ENCODE results near the gene TRIB2. TPM values are rescaled to one million over a fixed set of nuclear protein-coding genes. Genes with fewer than 3 reads are reported as not detected.

TRIB2 gene
- total RNA-seq, 4 donors from 2014 or later, result 23.8 to 83.6 (median 40.1) TPM

DNA sequence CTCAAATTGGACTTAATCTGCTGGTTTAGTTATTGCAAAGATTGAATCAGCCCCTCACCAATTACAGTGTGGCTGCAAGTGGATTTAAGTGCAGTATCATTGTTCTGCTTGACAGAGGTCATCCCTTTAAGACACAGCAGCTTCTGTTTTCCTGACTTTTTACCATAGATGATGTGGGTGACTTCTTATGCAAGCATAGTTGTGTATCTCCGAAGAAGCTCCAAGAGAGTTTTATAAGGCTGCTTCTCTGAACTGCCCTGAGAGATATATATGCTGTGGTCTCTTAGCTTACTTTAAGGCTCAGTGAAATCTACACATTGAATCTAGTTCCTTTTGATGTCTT, 3.5 kb downstream of the TRIB2 start:
- H3K4me1 ChIP-seq, result peaks cover 0 to 3% of the 10 kb centered on the region in 2 donors
- intact Hi-C loops (cut with DNase I; ENCODE audit: low total_unique reads), result no loop called here
- peak overlapping the region; percentile 87 to 96 for H3K27ac ChIP-seq

DNA sequence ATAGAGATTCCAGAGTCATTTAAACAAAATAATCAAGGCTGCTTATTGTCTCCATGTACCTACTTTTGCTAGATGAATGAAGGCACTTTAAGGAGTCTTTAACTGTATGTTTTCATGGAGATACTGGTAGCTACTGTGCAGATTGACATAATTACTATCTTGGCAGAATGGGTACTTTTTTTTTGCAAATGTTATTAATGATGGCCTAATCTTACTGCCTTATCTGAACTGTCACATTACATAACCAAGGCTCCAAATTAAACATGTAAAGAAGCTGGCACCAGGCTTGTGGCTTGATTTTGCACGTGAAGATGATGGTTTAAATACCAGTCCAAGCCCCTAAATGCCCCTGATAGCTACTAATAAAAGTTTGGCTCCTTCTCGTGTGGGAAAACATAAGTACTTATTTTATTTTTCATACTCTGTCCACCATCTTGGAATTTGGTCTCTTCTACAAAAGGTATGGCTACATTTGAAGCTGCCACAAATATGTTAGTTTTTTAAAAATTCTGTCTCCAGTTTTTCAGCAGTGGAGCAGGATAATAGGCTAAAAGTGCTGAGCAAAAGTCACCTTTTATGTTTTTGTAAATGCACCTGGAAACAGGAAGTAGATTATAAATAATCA, 4.1 kb downstream of the TRIB2 start:
- Histone ChIP-seq H3K27me3 (no peaks in the 10 kb centered on the region), H3K27ac (peak overlapping the region; percentile 87 to 96), H3K4me3 (peak overlapping the region; percentile 80 to 96), H3K36me3 (no peaks in the 10 kb centered on the region), H3K4me1 (peaks cover 0 to under 1% of the 10 kb centered on the region in 2 donors), H3K9me3 (no peaks in the 10 kb centered on the region)
- TF ChIP-seq POLR2A (IDR thresholded peaks at IDR 0.05), result no peak
- TF ChIP-seq, protein P1, sequence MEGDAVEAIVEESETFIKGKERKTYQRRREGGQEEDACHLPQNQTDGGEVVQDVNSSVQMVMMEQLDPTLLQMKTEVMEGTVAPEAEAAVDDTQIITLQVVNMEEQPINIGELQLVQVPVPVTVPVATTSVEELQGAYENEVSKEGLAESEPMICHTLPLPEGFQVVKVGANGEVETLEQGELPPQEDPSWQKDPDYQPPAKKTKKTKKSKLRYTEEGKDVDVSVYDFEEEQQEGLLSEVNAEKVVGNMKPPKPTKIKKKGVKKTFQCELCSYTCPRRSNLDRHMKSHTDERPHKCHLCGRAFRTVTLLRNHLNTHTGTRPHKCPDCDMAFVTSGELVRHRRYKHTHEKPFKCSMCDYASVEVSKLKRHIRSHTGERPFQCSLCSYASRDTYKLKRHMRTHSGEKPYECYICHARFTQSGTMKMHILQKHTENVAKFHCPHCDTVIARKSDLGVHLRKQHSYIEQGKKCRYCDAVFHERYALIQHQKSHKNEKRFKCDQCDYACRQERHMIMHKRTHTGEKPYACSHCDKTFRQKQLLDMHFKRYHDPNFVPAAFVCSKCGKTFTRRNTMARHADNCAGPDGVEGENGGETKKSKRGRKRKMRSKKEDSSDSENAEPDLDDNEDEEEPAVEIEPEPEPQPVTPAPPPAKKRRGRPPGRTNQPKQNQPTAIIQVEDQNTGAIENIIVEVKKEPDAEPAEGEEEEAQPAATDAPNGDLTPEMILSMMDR (IDR thresholded peaks at IDR 0.05), result no peak
- intact Hi-C loops (cut with DNase I; ENCODE audit: low total_unique reads), result no loop called here
- DNase-seq, result no peak

More for the DNA sequence above, 3.5 kb downstream of the TRIB2 start:
- no peak for TF ChIP-seq POLR2A (IDR thresholded peaks at IDR 0.05)
- TF ChIP-seq, protein P1 (IDR thresholded peaks at IDR 0.05), result no peak
- Histone ChIP-seq H3K4me3 (peak overlapping the region; percentile 80 to 96), H3K36me3 (no peaks in the 10 kb centered on the region), H3K27me3 (no peaks in the 10 kb centered on the region), H3K9me3 (no peaks in the 10 kb centered on the region)
- DNase-seq, result no peak

DNA sequence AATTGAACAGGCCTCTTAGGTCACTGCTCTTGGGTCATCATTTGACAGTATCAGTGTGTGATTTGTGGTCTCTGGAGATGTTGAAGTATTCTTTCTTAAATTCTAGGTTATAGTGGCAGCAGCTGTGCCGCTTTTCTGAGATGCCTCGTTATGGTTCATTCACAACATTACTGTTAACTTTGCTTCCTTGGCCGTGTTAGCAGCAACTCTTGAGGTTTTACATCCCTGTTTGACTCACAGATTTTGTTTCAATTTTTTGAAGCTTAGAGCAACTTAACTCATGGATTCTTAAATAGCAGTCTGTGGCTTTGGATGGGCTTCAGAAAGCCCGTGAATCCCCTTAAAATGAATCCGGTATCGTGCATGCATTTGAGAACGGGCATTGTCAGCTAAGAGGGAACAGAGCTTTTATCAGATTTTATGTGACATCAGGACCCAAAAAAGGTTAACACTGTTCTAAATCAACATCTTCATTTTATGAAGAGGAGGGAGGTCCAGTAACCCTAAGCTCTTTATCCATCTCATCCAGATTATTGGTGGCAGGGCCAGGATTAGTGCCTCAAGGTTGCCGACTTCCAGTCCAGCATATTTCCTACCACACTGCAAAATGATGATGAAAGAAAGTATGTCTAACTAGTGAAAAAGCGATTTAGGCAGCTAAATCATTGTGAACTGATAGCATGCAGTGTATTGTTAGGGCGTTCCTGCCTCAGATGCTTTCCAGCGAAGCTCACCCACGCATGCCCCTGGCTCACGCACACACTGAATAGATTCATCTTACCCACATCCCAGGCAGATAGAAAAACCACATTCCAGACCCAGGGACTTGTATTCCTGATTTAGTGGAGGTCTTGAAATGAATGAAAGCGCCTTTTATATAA, 5.1 kb downstream of the TRIB2 start:
- TF ChIP-seq, protein P1 (IDR thresholded peaks at IDR 0.05), result no peak
- TF ChIP-seq POLR2A (IDR thresholded peaks at IDR 0.05), result no peak
- intact Hi-C loops (cut with DNase I; ENCODE audit: low total_unique reads), result no loop called here
- no peaks in the 10 kb centered on the region for H3K36me3 ChIP-seq
- peak overlapping the region; percentile 80 to 96 for H3K4me3 ChIP-seq
- no peak for DNase-seq
- H3K4me1 ChIP-seq, result peaks cover 0 to 4% of the 10 kb centered on the region in 2 donors
- H3K9me3 ChIP-seq, result no peaks in the 10 kb centered on the region
- H3K27me3 ChIP-seq, result no peaks in the 10 kb centered on the region
- H3K27ac ChIP-seq, result peak overlapping the region; percentile 43 to 96

DNA sequence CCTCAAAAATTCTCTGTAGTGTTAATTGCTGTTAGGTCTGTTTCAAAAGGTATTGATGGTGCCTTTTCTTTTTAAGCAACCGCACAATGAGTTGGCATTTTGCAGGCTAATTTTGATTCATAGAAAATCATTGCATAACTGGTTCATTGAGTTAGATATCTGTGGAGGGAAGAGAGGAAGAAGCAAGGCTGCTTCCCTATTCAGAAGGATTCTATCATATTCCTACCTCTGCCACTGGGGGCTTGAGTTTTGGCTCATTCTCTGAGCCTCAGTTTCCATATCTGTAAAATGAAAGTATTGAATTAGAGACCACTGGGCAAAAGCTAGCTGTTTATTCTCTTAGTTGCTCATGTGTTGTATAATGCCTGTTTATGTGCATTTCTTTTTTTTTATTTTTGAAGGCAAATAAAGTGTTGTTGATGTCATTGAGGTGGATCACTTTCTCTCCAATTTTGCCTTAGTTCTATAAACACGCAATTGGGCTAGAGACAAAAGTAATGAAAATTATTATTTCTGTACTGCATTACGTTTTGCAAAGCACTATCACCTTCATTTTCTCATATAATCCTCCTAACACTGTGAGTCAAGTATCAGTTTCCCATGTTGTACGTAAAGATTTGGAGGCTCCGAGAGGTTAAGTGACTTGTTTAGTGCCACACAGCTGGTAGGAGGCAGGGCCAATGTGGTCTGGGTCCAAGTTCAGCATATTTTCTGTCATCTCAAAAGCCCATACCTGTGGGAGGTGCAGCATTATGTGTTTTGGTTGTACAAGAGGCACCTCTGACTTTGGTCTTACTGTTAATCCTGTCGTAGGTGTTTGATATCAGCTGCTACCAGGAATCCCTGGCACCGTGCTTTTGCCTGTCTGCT, 5.9 kb downstream of the TRIB2 start:
- DNase-seq, result no peak
- Histone ChIP-seq H3K36me3 (no peaks in the 10 kb centered on the region), H3K4me1 (peaks cover 0 to 4% of the 10 kb centered on the region in 2 donors), H3K27me3 (no peaks in the 10 kb centered on the region), H3K9me3 (no peaks in the 10 kb centered on the region), H3K4me3 (peak overlapping the region in 1 of 2 donors; percentile 80), H3K27ac (peak overlapping the region; percentile 43 to 96)
- intact Hi-C loops (cut with DNase I; ENCODE audit: low total_unique reads), result no loop called here
- no peak for TF ChIP-seq POLR2A (IDR thresholded peaks at IDR 0.05)
- TF ChIP-seq, protein P1 (IDR thresholded peaks at IDR 0.05), result no peak

Measured in uterus (tissue), 4 donors.